Breast epithelium (tissue), 4 donors: ENCODE data around the gene ZNF717. TPM values are rescaled to one million over a fixed set of nuclear protein-coding genes. Genes with fewer than 3 reads are reported as not detected.

Source experiments
- DNase-seq, 2 donors: peaks; one replicate each; pipeline ENCODE4 v3.0.0-alpha.2; 2019; ENCODE audit warnings: low spot score in 2 of 2
- H3K27ac ChIP-seq, 2 donors: fragments of 200-600 bp; sonication (generic) in 1 of 2; one replicate each; pipeline ENCODE4 v1.5.1; 2016 to 2019; ENCODE audit warnings: mild to moderate bottlenecking in 1 of 2
- H3K27me3 ChIP-seq, 2 donors: fragments of 200-600 bp; sonication (generic) in 1 of 2; one replicate each; pipeline versions ENCODE4 v1.5.1 to v1.6.0; 2017 to 2019; ENCODE audit warnings: control low read depth in 1 of 2, mild to moderate bottlenecking in 1 of 2
- H3K36me3 ChIP-seq: fragments of 200-600 bp; one replicate; pipeline ENCODE4 v1.5.1; 2019
- H3K4me1 ChIP-seq, 2 donors: fragments of 200-600 bp; sonication (generic); one replicate each; pipeline ENCODE4 v1.5.1; 2016 to 2019; ENCODE audit warnings: control low read depth in 1 of 2
- H3K4me3 ChIP-seq, 3 donors: fragments of 200-600 bp; sonication (generic); 1 replicate in 2 of 3; 2 replicates in 1 of 3; pipeline ENCODE4 v1.5.1; 2016 to 2019; ENCODE audit warnings: mild to moderate bottlenecking in 3 of 3, moderate library complexity in 2 of 3
- H3K9me3 ChIP-seq, 2 donors: fragments of 200-600 bp; sonication (generic) in 1 of 2; one replicate each; pipeline ENCODE4 v1.5.1; 2016 to 2019; ENCODE audit warnings: control low read depth in 1 of 2
- POLR2A ChIP-seq: fragments of 450-650 bp; IDR thresholded peaks from one replicate; pipeline ENCODE4 v1.6.1; 2016; ENCODE audit warnings: antibody characterized with exemption, mild to moderate bottlenecking, moderate library complexity
- POLR2AphosphoS5 ChIP-seq, 3 donors: sonication (generic); formaldehyde crosslinking; IDR thresholded peaks; one replicate each; pipeline ENCODE4 v1.6.1; 2017; ENCODE audit warnings: antibody characterized with exemption in 3 of 3
- intact Hi-C: fragments of 100-400 bp; cut with DNase I; formaldehyde crosslinking; loops from one replicate; pipeline ENCODE4 v1.15.1; 2023; ENCODE audit warnings: low total_unique reads
- total RNA-seq, 3 donors: library from RNA; depleted of rRNA; stranded (reverse); fragments of >200 nt; gene quantifications; one replicate each; pipeline ENCODE4 v1.1.0, GENCODE V29; 2016
- TF ChIP-seq, protein P1 (sequence below), 3 donors: fragments of 450-650 bp; IDR thresholded peaks; one replicate each; pipeline ENCODE4 v1.5.1; 2016 to 2017; ENCODE audit warnings: antibody characterized with exemption in 3 of 3, mild to moderate bottlenecking in 3 of 3, moderate library complexity in 3 of 3

ZNF717 gene
- total RNA-seq, 3 donors from 2014 or later, result 15.0 to 22.4 (median 15.1) TPM

DNA sequence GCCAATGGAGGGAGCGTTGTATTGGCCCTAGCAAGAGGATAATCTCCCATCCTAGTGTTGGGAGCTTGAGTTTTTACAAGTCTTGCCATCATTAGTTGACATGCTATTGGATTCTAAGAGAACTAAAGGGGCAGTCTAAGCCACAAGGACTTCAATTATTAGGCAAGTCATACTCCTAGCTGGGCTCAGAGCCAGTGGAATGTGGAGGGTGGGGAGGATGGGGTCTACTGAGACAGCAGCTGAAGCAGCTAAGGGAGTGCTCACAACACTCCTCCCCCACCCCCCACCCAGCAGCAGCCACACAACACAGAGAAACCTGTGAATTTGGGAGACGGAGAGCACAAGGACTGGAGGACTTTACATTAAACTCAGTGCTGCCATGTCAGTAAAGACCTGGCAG is 93.3 kb downstream of the ZNF717 start:
- H3K36me3 ChIP-seq, result no peaks in the 10 kb centered on the region
- no peak overlapping the region for H3K4me3 ChIP-seq
- no peaks in the 10 kb centered on the region for H3K4me1 ChIP-seq
- no peak for DNase-seq
- H3K27ac ChIP-seq, result no peak overlapping the region
- H3K9me3 ChIP-seq, result peaks cover 5 to 9% of the 10 kb centered on the region in 2 donors
- H3K27me3 ChIP-seq, result no peaks in the 10 kb centered on the region
- intact Hi-C loops, result no loop called here
- TF ChIP-seq POLR2AphosphoS5 (IDR thresholded peaks at IDR 0.05), result no peak
- no peak for TF ChIP-seq POLR2A
- TF ChIP-seq, protein P1, sequence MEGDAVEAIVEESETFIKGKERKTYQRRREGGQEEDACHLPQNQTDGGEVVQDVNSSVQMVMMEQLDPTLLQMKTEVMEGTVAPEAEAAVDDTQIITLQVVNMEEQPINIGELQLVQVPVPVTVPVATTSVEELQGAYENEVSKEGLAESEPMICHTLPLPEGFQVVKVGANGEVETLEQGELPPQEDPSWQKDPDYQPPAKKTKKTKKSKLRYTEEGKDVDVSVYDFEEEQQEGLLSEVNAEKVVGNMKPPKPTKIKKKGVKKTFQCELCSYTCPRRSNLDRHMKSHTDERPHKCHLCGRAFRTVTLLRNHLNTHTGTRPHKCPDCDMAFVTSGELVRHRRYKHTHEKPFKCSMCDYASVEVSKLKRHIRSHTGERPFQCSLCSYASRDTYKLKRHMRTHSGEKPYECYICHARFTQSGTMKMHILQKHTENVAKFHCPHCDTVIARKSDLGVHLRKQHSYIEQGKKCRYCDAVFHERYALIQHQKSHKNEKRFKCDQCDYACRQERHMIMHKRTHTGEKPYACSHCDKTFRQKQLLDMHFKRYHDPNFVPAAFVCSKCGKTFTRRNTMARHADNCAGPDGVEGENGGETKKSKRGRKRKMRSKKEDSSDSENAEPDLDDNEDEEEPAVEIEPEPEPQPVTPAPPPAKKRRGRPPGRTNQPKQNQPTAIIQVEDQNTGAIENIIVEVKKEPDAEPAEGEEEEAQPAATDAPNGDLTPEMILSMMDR (IDR thresholded peaks at IDR 0.05), result no peak

DNA sequence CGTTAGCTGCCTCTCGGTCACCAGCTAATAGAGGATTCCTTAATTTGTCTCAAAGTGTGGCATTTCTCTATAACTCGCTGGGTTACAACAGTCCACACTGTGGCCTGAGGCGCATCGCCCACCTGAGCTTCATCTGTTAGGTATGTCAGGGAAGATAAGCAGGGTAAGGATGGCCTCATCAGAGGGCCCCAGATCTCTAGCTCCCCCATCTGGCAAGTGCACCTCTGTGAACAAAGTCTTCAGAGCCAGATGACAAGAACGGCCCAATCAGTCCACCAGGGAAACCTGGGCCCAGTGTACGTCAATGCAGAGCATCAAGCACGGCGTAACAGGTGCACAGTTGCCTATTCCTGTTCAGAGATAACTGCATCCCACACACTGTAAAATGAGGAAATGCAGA is 98.0 kb downstream of the ZNF717 start:
- intact Hi-C loops, result no loop called here
- H3K4me3 ChIP-seq, result no peak overlapping the region

More for the DNA sequence above, 98.0 kb downstream of the ZNF717 start:
- Histone ChIP-seq H3K27ac (no peak overlapping the region), H3K4me1 (no peaks in the 10 kb centered on the region), H3K36me3 (no peaks in the 10 kb centered on the region), H3K9me3 (peaks cover under 1 to 7% of the 10 kb centered on the region in 2 donors), H3K27me3 (no peaks in the 10 kb centered on the region)
- TF ChIP-seq, protein P1 (IDR thresholded peaks at IDR 0.05), result no peak
- TF ChIP-seq POLR2AphosphoS5 (IDR thresholded peaks at IDR 0.05), result no peak
- TF ChIP-seq POLR2A, result no peak
- no peak for DNase-seq

Other genes starting within 250 kb of the ZNF717 start
- under 1 TPM in 1 of 3 donors, not detected in 2; 0.33 TPM for gene FRG2C, start 121.2 kb downstream of the ZNF717 start, total RNA-seq